Measurements from ENCODE around the gene PTPRCAP. TPM values are rescaled to one million over a fixed set of nuclear protein-coding genes. Genes with fewer than 3 reads are reported as not detected.

The PTPRCAP gene
- total RNA-seq, 1 experiment from 2014 or later: 0.56 TPM

- BruUV-seq (replicated peaks): no TSS peak
- Histone ChIP-seq H3K27ac (ENCODE audit: low read depth, low read length, poor library complexity, severe bottlenecking) (no peak overlapping the region), H3K36me3 (ENCODE audit: insufficient read depth, low read length, poor library complexity, severe bottlenecking) (no peaks in the 10 kb centered on the region), H3K9me3 (ENCODE audit: low read depth, low read length, poor library complexity, severe bottlenecking) (no peaks in the 10 kb centered on the region), H3K27me3 (replicated peaks; ENCODE audit: insufficient read depth, low read depth, low read length, poor library complexity) (no peaks in the 10 kb centered on the region), H3K4me3 (ENCODE audit: low read depth, low read length, poor library complexity, severe bottlenecking) (no peak overlapping the region), H3K4me1 (ENCODE audit: insufficient read depth, low read length, poor library complexity, severe bottlenecking) (peaks cover 1% of the 10 kb centered on the region)
- intact Hi-C loops (cut with micrococcal nuclease; ENCODE audit: unreplicated experiment): no loop called here
- POLR2A ChIA-PET (ENCODE audit: low non-redundant PET): no interaction called here
- DNase-seq (ENCODE audit: low spot score): no peak
- no peak for TF ChIP-seq CTCF (conservative IDR thresholded peaks at IDR 0.05; ENCODE audit: low read depth, low read length)
- TF ChIP-seq EZH2 (IDR thresholded peaks at IDR 0.05; ENCODE audit: borderline replicate concordance, low read depth, low read length, poor library complexity, severe bottlenecking): no peak
- CTCF ChIA-PET: no interaction called here
Observed at GRCh38 chr11:67470337-67471002, 33.0 kb upstream of the PTPRCAP start.

- H3K27me3 ChIP-seq (replicated peaks; ENCODE audit: insufficient read depth, low read depth, low read length, poor library complexity): no peaks in the 10 kb centered on the region
- ChIA-PET CTCF (interaction anchor here (0.7 kb wide), 1 partner anchor 1209 kb away, joined by 5 read pairs; no protein-coding TSS in a partner anchor), POLR2A (ENCODE audit: low non-redundant PET) (no interaction called here)
- H3K4me1 ChIP-seq (ENCODE audit: insufficient read depth, low read length, poor library complexity, severe bottlenecking): peaks cover 5% of the 10 kb centered on the region
- intact Hi-C loops (cut with micrococcal nuclease; ENCODE audit: unreplicated experiment): no loop called here
- H3K9me3 ChIP-seq (ENCODE audit: low read depth, low read length, poor library complexity, severe bottlenecking): no peaks in the 10 kb centered on the region
- no peak for DNase-seq (ENCODE audit: low spot score)
- no TSS peak for BruUV-seq (replicated peaks)
- TF ChIP-seq CTCF (conservative IDR thresholded peaks at IDR 0.05; ENCODE audit: low read depth, low read length) (no peak; the same call in 1 of the 2 replicates), EZH2 (IDR thresholded peaks at IDR 0.05; ENCODE audit: borderline replicate concordance, low read depth, low read length, poor library complexity, severe bottlenecking) (no peak)
- H3K4me3 ChIP-seq (ENCODE audit: low read depth, low read length, poor library complexity, severe bottlenecking): peak overlapping the region; percentile 84
- H3K27ac ChIP-seq (ENCODE audit: low read depth, low read length, poor library complexity, severe bottlenecking): peak overlapping the region; percentile 59
- no peaks in the 10 kb centered on the region for H3K36me3 ChIP-seq (ENCODE audit: insufficient read depth, low read length, poor library complexity, severe bottlenecking)
Observed at GRCh38 chr11:67469508-67469811, 32.0 kb upstream of the PTPRCAP start.

GRCh38 chr11:67468759-67469507 lies 31.5 kb upstream of the PTPRCAP start, which contains the start of gene TMEM134:
TMEM134 (minus strand) TSS chr11:67469251; CDS start chr11:67469192, 59 bp downstream.
- Histone ChIP-seq H3K4me1 (ENCODE audit: insufficient read depth, low read length, poor library complexity, severe bottlenecking) (peaks cover 11% of the 10 kb centered on the region), H3K36me3 (ENCODE audit: insufficient read depth, low read length, poor library complexity, severe bottlenecking) (no peaks in the 10 kb centered on the region), H3K9me3 (ENCODE audit: low read depth, low read length, poor library complexity, severe bottlenecking) (no peaks in the 10 kb centered on the region), H3K4me3 (ENCODE audit: low read depth, low read length, poor library complexity, severe bottlenecking) (peak within 1 kb of the TSS; percentile 84), H3K27ac (ENCODE audit: low read depth, low read length, poor library complexity, severe bottlenecking) (peak within 1 kb of the TSS; percentile 84), H3K27me3 (replicated peaks; ENCODE audit: insufficient read depth, low read depth, low read length, poor library complexity) (no peaks in the 10 kb centered on the region)
- TF ChIP-seq EZH2 (IDR thresholded peaks at IDR 0.05; ENCODE audit: borderline replicate concordance, low read depth, low read length, poor library complexity, severe bottlenecking): no peak
- peak; percentile 66 for TF ChIP-seq CTCF (conservative IDR thresholded peaks at IDR 0.05; ENCODE audit: low read depth, low read length)
- no TSS peak for BruUV-seq (replicated peaks)
- intact Hi-C loops (cut with micrococcal nuclease; ENCODE audit: unreplicated experiment): no loop called here
- peak; percentile 97 for DNase-seq (ENCODE audit: low spot score)
- ChIA-PET CTCF (interaction anchor here (0.7 to 1.1 kb wide), 2 partner anchors 67 to 1209 kb away, joined by 5 read pairs; partner anchors contain the start of gene PPP1CA), POLR2A (ENCODE audit: low non-redundant PET) (no interaction called here)
